ENCODE results near the gene ADGRF1. TPM values are rescaled to one million over a fixed set of nuclear protein-coding genes. Genes with fewer than 3 reads are reported as not detected.

The ADGRF1 gene
- total and polyA plus RNA-seq, 10 donors: 0.13 to 1.6 (median 0.32) TPM; not detected in 5

- no peaks in the 10 kb centered on the region for H3K36me3 ChIP-seq
- H3K27ac ChIP-seq: no peak overlapping the region
- no peak overlapping the region for H3K4me3 ChIP-seq
- H3K9me3 ChIP-seq: no peaks in the 10 kb centered on the region
- no peaks in the 10 kb centered on the region for H3K27me3 ChIP-seq (replicated peaks in 1 of 7)
- peaks cover 0 to 21% (median 12%) of the 10 kb centered on the region in 6 donors for H3K4me1 ChIP-seq
- intact Hi-C loops (cut with DNase I; ENCODE audit: low total_unique reads): no loop called here
- WGBS, 5 donors: 62 to 75% (median 70%) methylated on average over 5 of the region's 5 CpGs
- DNase-seq: no peak
- TF ChIP-seq POLR2A (IDR thresholded peaks at IDR 0.05) (no peak), POLR2AphosphoS5 (IDR thresholded peaks at IDR 0.05) (no peak), CTCF (IDR thresholded peaks at IDR 0.05 in 8 of 11, conservative IDR thresholded peaks at IDR 0.05 in 3 of 11) (no peak)
Observed at GRCh38 chr6:47073125-47074110, 31.3 kb upstream of the ADGRF1 start.

- 0 to 82% (median 0%) methylated on average over 1 of the region's 1 CpG for WGBS, 5 donors
- Histone ChIP-seq H3K27ac (no peak overlapping the region), H3K27me3 (replicated peaks in 1 of 7) (no peaks in the 10 kb centered on the region), H3K4me3 (no peak overlapping the region), H3K4me1 (peaks cover 0 to 21% (median 12%) of the 10 kb centered on the region in 6 donors), H3K36me3 (no peaks in the 10 kb centered on the region), H3K9me3 (no peaks in the 10 kb centered on the region)
- intact Hi-C loops (cut with DNase I; ENCODE audit: low total_unique reads): no loop called here
- DNase-seq: no peak
- no peak for TF ChIP-seq POLR2A (IDR thresholded peaks at IDR 0.05)
- no peak for TF ChIP-seq POLR2AphosphoS5 (IDR thresholded peaks at IDR 0.05)
- no peak for TF ChIP-seq CTCF (IDR thresholded peaks at IDR 0.05 in 8 of 11, conservative IDR thresholded peaks at IDR 0.05 in 3 of 11)
Observed at GRCh38 chr6:47072667-47073066, 30.5 kb upstream of the ADGRF1 start.

GRCh38 chr6:47071681-47072080 lies 29.5 kb upstream of the ADGRF1 start:
- DNase-seq: no peak
- Histone ChIP-seq H3K9me3 (no peaks in the 10 kb centered on the region), H3K27me3 (replicated peaks in 1 of 7) (no peaks in the 10 kb centered on the region), H3K27ac (no peak overlapping the region), H3K36me3 (no peaks in the 10 kb centered on the region), H3K4me1 (peaks cover 0 to 13% (median 8%) of the 10 kb centered on the region in 6 donors), H3K4me3 (no peak overlapping the region)
- intact Hi-C loops (cut with DNase I; ENCODE audit: low total_unique reads): no loop called here
- WGBS, 5 donors: 25 to 73% (median 50%) methylated on average over 1 of the region's 1 CpG
- no peak for TF ChIP-seq POLR2AphosphoS5 (IDR thresholded peaks at IDR 0.05)
- no peak for TF ChIP-seq POLR2A (IDR thresholded peaks at IDR 0.05)
- TF ChIP-seq CTCF (IDR thresholded peaks at IDR 0.05 in 8 of 11, conservative IDR thresholded peaks at IDR 0.05 in 3 of 11): no peak

GRCh38 chr6:47070461-47070860 lies 28.3 kb upstream of the ADGRF1 start:
- no peak overlapping the region for H3K4me3 ChIP-seq
- no peak for DNase-seq
- H3K9me3 ChIP-seq: no peaks in the 10 kb centered on the region
- peaks cover 0 to 2% (median 0%) of the 10 kb centered on the region in 6 donors for H3K4me1 ChIP-seq
- no peaks in the 10 kb centered on the region for H3K27me3 ChIP-seq (replicated peaks in 1 of 7)
- 87 to 97% (median 91%) methylated on average over 3 of the region's 3 CpGs for WGBS, 5 donors
- no peaks in the 10 kb centered on the region for H3K36me3 ChIP-seq
- intact Hi-C loops (cut with DNase I; ENCODE audit: low total_unique reads): no loop called here
- H3K27ac ChIP-seq: no peak overlapping the region
- TF ChIP-seq POLR2A (IDR thresholded peaks at IDR 0.05): no peak
- TF ChIP-seq POLR2AphosphoS5 (IDR thresholded peaks at IDR 0.05): no peak
- no peak for TF ChIP-seq CTCF (IDR thresholded peaks at IDR 0.05 in 8 of 11, conservative IDR thresholded peaks at IDR 0.05 in 3 of 11)
